Subcutaneous adipose tissue (tissue), 4 donors: ENCODE measurements around the gene INHBC. TPM values are rescaled to one million over a fixed set of nuclear protein-coding genes. Genes with fewer than 3 reads are reported as not detected.

Experiments
- total RNA-seq, 4 donors: library from RNA; depleted of rRNA; stranded (reverse); fragments of >200 nt; gene quantifications; one replicate each; pipeline ENCODE4 v1.1.0, GENCODE V29; 2016
- TF ChIP-seq, protein P1 (sequence below): fragments of 450-650 bp; IDR thresholded peaks from one replicate; pipeline ENCODE4 v1.5.1; 2016; ENCODE audit warnings: low read depth, mild to moderate bottlenecking, control low read depth, antibody characterized with exemption, moderate library complexity

INHBC gene
- total RNA-seq, 4 donors from 2014 or later, result not detected

DNA sequence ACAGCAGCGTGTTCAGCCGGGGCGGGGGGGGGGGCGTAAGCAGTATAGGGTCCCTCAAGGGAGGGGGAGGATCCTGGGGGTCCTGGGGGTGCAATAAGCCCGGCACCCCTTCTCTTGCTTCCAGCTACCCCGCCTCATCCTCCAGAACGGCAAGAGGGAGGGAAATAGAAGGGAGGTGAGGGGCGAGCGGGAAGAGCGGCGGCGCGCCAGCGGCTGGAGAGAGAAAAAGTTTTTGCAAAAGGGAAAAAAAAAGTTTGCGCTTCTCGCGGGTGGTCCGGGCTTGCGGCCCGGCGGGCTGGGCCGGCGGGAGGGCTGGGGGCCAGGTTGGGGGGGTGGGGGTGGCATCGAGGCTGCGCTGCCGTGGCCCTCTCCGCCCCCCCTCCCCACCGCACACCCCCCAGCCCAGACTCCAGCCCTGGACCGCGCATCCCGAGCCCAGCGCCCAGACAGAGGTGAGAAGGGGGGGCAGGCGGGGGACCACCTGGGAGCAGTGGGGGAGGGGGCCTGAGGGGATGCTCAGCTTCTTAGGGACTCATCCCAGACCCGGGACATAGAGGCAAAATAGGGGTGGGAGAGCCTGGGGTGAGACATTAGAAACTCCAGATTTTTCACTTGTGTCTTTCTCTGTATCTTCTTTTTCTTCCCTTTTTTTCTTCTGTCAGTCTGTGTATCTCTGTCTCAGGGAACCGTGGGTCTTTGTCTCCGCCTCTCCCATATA is 25.3 kb downstream of the INHBC start, which contains the start of gene GLI1:
GLI1 (plus strand) TSS at position 36 of the 718 bp plus-strand sequence. CDS start 3,907 bp downstream, outside the sequence.
- TF ChIP-seq, protein P1, sequence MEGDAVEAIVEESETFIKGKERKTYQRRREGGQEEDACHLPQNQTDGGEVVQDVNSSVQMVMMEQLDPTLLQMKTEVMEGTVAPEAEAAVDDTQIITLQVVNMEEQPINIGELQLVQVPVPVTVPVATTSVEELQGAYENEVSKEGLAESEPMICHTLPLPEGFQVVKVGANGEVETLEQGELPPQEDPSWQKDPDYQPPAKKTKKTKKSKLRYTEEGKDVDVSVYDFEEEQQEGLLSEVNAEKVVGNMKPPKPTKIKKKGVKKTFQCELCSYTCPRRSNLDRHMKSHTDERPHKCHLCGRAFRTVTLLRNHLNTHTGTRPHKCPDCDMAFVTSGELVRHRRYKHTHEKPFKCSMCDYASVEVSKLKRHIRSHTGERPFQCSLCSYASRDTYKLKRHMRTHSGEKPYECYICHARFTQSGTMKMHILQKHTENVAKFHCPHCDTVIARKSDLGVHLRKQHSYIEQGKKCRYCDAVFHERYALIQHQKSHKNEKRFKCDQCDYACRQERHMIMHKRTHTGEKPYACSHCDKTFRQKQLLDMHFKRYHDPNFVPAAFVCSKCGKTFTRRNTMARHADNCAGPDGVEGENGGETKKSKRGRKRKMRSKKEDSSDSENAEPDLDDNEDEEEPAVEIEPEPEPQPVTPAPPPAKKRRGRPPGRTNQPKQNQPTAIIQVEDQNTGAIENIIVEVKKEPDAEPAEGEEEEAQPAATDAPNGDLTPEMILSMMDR, result no peak

DNA sequence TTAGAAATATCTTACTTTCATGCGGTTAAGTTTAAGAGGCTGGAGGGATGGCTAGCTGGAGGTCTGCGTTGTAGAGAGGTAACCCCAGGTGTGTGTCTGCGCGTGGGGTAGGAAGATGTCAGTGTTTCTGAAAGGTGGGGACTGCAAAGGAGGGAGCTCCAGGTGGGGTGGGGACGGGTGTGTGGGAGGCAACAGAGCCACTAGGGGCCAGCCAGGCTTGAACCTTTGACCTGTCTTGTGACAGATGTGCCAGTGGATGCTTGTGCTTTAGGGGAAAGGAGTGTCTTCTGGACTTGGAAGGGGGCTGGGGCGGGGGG is 25.8 kb downstream of the INHBC start:
- TF ChIP-seq, protein P1, result no peak

DNA sequence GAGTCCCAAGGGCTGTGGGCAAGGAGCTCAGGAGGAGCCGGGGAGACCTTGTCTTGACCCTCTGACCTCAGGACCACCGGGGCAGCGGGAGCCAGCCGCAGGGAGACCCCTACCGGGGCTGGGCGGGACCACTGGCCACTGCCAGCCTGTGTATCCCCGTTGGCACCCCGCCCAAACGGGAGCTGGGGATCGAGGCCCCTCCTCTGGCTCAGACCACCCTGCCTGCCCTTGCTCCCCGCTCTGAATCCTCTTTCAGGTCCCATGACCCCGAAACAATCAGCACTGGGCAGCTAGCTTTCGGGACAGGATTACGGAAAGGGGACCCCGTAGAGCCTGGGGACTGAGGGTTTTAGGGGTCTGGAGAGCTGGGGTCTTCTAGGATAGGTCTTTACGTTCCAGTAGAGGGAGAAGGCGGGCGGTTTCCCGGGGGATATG is 26.3 kb downstream of the INHBC start:
- TF ChIP-seq, protein P1, result no peak

DNA sequence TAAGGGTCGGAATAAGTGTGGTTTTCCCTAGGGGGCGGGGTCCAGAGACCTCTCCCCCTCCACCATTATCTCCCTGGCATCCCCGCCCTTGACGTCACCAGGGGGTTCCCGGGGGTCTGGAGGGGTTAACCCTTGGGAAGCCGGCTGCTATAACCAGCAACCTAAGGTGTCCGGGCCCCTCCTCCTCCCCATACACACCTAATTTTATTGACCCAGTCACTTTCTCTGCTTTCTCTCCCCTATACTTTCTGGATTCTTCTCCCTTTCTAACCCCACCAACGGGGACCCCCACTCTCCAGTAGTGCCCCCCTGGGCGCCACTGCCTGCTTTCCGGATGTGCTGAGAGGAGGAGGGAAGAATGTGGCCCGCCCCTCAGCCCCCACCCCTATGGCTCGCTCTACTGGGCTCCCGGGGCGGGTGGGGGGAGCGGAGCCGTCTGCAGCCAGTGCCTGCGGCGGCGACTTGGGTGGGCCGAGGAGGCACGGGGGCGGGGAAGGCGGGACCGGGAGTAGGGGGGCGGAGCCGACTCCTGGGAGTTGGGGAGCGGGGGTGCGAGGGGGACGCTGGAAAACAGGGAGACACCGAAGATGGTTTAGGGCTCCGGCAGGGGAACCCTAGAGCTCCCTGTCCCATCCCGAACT is 26.8 kb downstream of the INHBC start:
- TF ChIP-seq, protein P1, result no peak

DNA sequence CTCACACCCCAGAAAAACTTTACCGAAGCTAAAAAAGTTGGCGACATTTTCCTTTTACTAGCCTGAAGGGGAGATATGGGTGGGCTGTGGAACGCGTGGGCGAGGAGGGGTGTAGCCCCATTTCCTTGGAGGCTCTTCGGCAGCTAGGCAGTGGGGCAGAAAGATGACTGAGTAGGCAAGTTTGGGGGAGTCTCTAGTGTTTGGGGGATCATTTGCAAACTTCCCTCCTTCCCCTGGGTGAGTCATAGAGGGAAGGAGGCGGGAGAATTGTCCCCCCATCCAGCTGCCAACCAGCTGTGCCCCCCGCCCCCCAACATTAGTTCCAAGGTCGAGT is 27.3 kb downstream of the INHBC start:
- TF ChIP-seq, protein P1, result no peak

DNA sequence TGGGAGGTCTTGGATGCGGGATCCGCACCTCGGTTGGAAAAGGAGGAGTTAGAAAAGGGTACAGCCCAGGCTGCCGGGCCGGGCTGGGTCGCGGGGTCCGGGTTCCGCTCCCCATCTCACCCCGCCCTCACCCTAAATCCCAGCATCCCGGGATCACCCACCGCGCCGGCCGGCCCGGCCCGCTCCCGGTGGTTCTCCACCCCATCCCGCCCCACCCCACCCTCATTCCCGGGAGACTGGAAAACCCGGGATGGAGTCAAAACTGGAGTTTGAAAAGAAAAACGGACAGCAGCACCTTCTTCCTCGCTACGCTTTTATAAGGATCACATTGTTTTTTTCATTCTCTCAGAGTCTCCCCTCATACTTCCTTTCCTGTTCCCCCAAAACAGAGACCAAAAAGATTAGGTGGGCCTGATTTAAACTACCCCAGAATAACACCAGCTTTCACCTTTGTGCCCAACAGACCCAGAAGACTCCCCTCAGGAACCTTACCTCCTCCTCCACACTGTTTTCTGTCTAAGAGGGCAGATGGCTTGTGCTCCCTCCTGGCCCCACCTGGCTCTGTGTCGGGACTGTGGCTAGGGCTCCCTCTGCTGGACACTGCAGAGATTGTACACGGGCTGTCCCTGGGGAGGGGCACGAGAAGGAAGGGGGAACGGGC is 27.8 kb downstream of the INHBC start:
- TF ChIP-seq, protein P1, result no peak

DNA sequence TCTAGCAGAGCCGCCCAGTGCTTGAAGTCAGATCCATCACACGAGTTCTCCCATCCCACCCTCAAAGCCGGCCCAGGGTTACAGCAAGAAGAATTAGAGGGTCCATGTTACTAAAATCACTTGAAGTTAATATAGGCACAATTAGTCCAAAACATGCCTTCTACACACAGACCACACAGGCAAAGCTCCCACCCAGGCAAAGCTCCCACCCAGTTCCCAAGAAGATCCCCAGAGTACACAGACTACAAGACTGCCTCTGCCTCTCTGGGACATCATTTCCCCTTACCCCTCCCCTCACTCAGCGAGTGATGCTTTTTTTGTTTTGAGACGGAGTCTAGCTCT is 28.3 kb downstream of the INHBC start:
- TF ChIP-seq, protein P1, result no peak
